ENCODE measurements around the gene GP5. TPM values are rescaled to one million over a fixed set of nuclear protein-coding genes. Genes with fewer than 3 reads are reported as not detected.

The GP5 gene
- total RNA-seq, 4 donors from 2014 or later, result not detected

GRCh38 chr3:194377708-194378107 lies 21.4 kb downstream of the GP5 start:
- TF ChIP-seq, protein P1, sequence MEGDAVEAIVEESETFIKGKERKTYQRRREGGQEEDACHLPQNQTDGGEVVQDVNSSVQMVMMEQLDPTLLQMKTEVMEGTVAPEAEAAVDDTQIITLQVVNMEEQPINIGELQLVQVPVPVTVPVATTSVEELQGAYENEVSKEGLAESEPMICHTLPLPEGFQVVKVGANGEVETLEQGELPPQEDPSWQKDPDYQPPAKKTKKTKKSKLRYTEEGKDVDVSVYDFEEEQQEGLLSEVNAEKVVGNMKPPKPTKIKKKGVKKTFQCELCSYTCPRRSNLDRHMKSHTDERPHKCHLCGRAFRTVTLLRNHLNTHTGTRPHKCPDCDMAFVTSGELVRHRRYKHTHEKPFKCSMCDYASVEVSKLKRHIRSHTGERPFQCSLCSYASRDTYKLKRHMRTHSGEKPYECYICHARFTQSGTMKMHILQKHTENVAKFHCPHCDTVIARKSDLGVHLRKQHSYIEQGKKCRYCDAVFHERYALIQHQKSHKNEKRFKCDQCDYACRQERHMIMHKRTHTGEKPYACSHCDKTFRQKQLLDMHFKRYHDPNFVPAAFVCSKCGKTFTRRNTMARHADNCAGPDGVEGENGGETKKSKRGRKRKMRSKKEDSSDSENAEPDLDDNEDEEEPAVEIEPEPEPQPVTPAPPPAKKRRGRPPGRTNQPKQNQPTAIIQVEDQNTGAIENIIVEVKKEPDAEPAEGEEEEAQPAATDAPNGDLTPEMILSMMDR (IDR thresholded peaks at IDR 0.05), result no peak
- no peak for TF ChIP-seq POLR2A (IDR thresholded peaks at IDR 0.05)
- DNase-seq, result no peak
- no peaks in the 10 kb centered on the region for H3K27me3 ChIP-seq

DNA sequence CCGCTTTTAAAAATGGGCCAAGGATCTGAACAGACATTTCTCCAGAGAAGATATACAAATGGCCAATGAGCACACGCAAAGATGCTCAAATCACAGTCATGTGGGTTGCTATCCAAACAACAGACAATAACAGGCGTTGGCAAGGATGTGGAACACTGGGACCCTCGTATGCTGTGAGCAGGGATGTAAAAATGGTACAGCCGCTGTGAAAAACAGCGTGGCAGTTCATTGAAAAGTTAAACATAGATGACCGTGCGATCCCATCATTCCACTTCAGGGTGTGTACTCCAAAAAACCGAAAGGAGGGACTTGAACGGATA lies 22.9 kb downstream of the GP5 start:
- DNase-seq, result no peak
- Histone ChIP-seq H3K4me3 (no peak overlapping the region), H3K9me3 (no peaks in the 10 kb centered on the region), H3K27ac (no peak overlapping the region), H3K27me3 (no peaks in the 10 kb centered on the region), H3K4me1 (no peaks in the 10 kb centered on the region), H3K36me3 (no peaks in the 10 kb centered on the region)
- no peak for TF ChIP-seq POLR2A (IDR thresholded peaks at IDR 0.05)
- TF ChIP-seq, protein P1 (IDR thresholded peaks at IDR 0.05), result no peak

More at GRCh38 chr3:194377708-194378107, 21.4 kb downstream of the GP5 start:
- no peaks in the 10 kb centered on the region for H3K4me1 ChIP-seq
- no peaks in the 10 kb centered on the region for H3K9me3 ChIP-seq
- no peaks in the 10 kb centered on the region for H3K36me3 ChIP-seq
- no peak overlapping the region for H3K4me3 ChIP-seq
- H3K27ac ChIP-seq, result no peak overlapping the region

DNA sequence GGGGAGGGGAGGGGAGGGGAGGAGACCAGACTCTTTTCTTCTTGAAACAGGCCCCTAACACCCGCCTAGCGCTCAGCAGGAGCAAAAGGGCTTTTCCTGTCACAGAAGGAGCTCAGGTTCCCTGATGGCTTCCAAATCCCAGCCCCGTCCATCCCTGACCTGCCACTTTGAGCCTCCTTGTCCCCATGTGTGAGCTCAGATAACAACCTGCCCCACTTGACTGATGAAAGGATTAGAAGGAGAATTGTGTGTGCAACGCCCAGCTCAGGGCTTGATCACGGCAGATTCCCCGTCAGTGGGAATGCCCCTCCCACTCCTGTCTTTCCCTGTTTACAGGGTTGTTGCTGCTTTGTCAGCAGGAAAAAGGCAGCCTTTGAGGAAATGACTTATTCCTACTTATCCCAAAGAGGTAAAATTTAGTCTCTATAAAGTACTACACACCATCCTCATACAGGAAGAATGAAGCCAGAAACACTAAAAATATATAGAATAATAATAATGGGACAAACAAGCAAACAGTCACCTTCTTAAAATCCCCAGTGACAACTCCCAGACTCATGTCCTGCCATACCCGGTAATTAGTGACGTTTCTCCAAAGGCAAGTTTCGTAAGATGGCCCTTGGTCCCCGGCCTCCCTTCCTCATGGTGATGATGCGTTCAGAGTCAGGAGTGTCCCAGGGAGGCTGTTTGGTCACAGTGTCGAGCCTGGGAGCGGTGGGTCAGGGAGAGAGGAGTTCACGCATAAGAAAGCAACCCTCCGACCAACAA lies 23.4 kb downstream of the GP5 start:
- Histone ChIP-seq H3K36me3 (no peaks in the 10 kb centered on the region), H3K27ac (no peak overlapping the region), H3K4me3 (no peak overlapping the region), H3K9me3 (no peaks in the 10 kb centered on the region), H3K4me1 (no peaks in the 10 kb centered on the region), H3K27me3 (no peaks in the 10 kb centered on the region)
- TF ChIP-seq POLR2A (IDR thresholded peaks at IDR 0.05), result no peak
- TF ChIP-seq, protein P1 (IDR thresholded peaks at IDR 0.05), result no peak
- DNase-seq, result no peak

DNA sequence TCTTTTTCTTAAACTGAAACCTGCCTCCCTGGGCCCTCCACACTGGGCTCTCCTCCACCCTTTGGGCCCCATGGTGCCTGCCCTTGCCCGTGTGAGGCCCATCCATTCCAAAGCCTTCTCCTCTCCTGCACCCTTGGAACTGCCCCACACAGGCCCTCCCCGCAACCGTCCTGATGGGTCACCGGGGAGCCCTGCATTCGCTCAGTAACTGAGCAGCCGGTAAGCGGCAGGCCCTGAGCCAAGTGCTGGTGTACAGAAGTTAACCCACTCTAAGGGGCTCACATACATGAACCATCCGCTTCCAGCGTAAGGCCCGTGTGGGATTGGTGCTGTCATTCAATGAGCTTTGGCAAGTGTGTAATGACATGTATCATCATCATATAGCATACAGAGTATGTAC lies 24.1 kb downstream of the GP5 start:
- no peaks in the 10 kb centered on the region for H3K9me3 ChIP-seq
- DNase-seq, result no peak
- H3K4me3 ChIP-seq, result no peak overlapping the region
- no peaks in the 10 kb centered on the region for H3K36me3 ChIP-seq
- H3K27ac ChIP-seq, result no peak overlapping the region
- TF ChIP-seq POLR2A (IDR thresholded peaks at IDR 0.05), result no peak
- TF ChIP-seq, protein P1 (IDR thresholded peaks at IDR 0.05), result no peak
- no peaks in the 10 kb centered on the region for H3K27me3 ChIP-seq
- H3K4me1 ChIP-seq, result no peaks in the 10 kb centered on the region

- TF ChIP-seq, protein P1 (IDR thresholded peaks at IDR 0.05), result no peak
- no peak for TF ChIP-seq POLR2A (IDR thresholded peaks at IDR 0.05)
- Histone ChIP-seq H3K9me3 (no peaks in the 10 kb centered on the region), H3K4me1 (no peaks in the 10 kb centered on the region), H3K36me3 (no peaks in the 10 kb centered on the region), H3K4me3 (no peak overlapping the region), H3K27ac (no peak overlapping the region), H3K27me3 (no peaks in the 10 kb centered on the region)
- no peak for DNase-seq
Observed at GRCh38 chr3:194373899-194374298, 25.2 kb downstream of the GP5 start.
